ENCODE measurements around the gene TMEM121.
A peak's percentile ranks its signal among the peaks of the same experiment; 100 is the strongest.

TMEM121 gene

DNA sequence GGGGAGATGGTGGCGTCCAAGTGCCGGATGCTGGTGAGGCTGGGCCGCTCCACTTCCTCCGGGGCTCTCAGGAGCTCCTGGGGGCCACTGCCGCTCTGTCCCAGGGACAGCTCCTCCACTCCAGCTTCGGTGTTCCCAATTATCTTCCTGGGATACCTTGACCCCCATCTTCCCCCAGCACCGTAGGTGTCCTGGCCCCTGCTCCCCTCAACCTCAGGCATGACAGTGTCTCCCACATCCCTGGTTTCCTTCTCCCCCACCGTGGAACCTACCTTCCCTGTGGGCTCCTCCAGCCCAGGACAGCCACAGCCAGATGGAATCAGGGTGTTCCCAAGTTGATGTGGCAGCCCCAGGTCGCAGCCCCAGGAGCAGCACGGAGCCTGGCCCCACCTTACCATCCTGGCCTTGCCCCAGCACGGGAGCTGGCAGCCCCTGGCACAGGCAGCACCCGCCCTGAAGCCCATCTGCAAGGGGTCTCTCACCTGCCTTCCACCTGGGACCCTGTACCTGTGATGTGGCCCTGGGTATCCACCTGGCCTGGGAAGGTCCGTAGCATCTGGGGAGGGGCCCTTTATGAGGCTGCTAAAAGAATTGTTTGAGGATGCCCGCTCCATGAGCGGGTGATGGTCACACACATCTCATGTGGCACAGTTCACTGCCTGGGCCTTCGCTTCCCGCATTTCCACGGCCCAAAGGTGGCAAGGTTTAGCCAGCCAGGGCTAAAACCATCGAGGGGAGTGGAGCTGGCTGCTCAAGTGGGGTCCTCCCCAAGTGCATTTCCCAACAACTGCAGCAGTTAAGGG is 4.1 kb downstream of the TMEM121 start:
- TF ChIP-seq, protein P1, sequence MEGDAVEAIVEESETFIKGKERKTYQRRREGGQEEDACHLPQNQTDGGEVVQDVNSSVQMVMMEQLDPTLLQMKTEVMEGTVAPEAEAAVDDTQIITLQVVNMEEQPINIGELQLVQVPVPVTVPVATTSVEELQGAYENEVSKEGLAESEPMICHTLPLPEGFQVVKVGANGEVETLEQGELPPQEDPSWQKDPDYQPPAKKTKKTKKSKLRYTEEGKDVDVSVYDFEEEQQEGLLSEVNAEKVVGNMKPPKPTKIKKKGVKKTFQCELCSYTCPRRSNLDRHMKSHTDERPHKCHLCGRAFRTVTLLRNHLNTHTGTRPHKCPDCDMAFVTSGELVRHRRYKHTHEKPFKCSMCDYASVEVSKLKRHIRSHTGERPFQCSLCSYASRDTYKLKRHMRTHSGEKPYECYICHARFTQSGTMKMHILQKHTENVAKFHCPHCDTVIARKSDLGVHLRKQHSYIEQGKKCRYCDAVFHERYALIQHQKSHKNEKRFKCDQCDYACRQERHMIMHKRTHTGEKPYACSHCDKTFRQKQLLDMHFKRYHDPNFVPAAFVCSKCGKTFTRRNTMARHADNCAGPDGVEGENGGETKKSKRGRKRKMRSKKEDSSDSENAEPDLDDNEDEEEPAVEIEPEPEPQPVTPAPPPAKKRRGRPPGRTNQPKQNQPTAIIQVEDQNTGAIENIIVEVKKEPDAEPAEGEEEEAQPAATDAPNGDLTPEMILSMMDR (conservative IDR thresholded peaks at IDR 0.05; ENCODE audit: low read depth, low read length) = no peak

DNA sequence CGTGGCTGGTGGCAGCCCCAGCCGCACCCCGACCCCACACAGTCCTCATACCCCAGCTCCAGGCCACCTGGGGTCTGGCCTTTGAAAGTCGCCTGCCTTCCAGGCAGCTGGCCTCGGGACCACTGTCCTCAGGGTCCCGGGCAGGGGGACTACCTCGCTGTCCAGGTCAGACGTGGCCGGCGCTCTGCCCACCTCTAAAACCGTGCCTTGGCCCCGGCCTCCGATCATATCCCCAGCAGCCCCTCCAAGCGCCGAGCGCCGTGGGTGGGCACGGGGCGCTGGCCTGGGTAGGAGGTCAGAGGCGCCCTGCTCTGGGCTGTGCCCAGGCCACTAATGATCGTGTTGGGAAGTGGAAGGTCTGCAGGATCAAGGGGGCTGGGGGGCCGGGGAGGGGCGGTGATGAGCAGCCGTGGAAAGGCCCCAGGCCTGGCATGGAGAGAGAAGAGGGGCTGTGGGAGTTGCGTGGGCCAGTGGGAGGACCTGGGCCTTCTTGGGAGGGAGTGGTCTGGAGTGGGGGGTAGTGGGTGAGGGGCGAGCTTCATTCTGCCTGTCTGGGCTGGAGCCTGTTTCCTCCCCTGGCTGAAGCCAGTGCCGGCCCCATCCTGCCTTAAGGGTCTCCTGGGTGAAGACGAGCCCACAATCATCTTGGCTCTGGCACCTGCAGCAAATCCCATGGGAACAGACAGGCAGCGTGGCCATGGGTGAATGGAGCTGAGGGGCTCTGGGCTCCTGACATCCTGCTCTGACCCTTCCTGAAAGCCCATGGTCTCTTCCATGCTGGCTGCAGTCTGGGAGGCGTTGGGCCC is 4.9 kb downstream of the TMEM121 start:
- TF ChIP-seq, protein P1 (conservative IDR thresholded peaks at IDR 0.05; ENCODE audit: low read depth, low read length) = no peak
- no peak overlapping the region for H3K4me3 ChIP-seq (ENCODE audit: low read depth, low read length)
- DNase-seq (ENCODE audit: low read depth) = no peak

More for the DNA sequence above, 4.1 kb downstream of the TMEM121 start:
- H3K4me3 ChIP-seq (ENCODE audit: low read depth, low read length) = no peak overlapping the region
- no peak for DNase-seq (ENCODE audit: low read depth)

DNA sequence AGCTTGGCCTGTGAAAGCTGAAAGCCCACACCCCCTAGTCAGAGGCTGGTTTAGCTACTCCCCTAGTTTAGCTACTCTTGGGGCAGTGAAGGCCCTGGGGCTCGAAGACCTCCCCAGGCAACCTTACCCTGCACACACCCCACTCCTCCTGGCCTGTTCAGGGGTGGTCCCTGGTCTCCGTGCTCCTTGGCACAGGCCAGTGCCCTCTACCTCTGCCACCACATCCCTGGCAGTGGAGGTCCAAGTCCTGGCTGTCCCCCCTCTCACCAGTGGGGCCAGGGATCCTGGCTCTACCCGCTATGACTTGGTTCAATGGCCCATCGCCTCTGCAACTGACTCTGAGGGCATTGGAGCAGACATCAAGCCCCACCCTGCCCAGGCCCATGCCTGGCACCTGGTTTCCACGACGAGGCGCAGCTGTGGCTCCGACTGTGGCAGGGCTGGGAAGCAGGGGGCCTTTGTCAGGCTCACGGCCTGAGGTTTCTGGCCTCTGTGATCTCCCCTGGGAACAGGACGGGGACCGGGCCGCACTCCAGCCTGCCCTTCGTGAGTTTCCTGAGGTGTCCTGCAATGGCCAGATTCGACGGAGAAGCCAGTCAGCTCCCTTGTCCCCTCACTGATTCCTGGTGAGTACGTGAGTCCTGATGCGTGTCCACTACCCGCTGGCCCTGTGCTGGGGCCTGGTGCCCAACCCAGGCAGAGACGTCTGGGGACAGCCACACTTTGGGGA is 5.7 kb downstream of the TMEM121 start:
- no peak overlapping the region for H3K4me3 ChIP-seq (ENCODE audit: low read depth, low read length)
- TF ChIP-seq, protein P1 (conservative IDR thresholded peaks at IDR 0.05; ENCODE audit: low read depth, low read length) = no peak
- DNase-seq (ENCODE audit: low read depth) = no peak

DNA sequence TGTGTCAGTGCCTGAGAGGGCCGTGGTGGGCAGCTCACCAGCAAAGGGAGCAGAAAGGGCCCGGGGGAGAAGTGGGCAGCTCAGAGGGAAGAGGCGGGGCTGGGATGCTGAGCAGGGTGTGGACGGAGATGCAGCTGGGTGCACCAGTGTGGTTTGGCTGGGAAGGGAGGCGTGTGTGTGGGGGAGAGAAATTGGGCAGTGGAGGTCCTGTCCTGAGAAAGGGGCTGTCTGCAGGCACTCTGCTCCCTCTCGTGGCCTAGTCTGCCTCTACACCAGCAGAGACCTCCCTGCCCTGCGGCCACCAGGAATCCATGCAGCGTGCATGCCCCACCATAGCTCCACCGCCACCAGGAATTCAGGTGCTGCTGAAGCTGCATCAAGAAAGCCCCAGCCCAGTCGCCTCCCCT is 6.4 kb downstream of the TMEM121 start:
- peak; percentile 34 for DNase-seq (ENCODE audit: low read depth)
- H3K4me3 ChIP-seq (ENCODE audit: low read depth, low read length) = no peak overlapping the region
- TF ChIP-seq, protein P1 (conservative IDR thresholded peaks at IDR 0.05; ENCODE audit: low read depth, low read length) = peak; percentile 55

DNA sequence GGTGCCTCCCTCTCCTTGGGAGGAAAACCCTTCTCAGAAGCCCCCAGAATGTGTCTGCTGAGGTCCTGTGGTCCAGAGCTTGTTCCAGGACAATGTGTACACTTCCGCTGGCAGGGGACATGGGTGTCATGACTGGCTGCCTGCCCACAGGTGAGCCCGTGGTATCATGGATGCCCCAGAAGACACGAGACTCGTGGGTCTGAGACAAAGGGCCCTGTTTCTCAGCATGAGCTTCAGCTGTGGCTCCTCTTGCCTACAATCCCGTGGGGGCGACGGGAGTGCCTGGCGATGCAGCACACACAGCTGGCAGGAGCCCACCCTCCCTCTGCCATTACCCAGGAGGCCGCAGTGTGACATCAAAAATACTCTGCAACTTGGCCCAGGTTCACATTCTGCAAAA is 7.0 kb downstream of the TMEM121 start:
- H3K4me3 ChIP-seq (ENCODE audit: low read depth, low read length) = no peak overlapping the region
- TF ChIP-seq, protein P1 (conservative IDR thresholded peaks at IDR 0.05; ENCODE audit: low read depth, low read length) = no peak
- no peak for DNase-seq (ENCODE audit: low read depth)

DNA sequence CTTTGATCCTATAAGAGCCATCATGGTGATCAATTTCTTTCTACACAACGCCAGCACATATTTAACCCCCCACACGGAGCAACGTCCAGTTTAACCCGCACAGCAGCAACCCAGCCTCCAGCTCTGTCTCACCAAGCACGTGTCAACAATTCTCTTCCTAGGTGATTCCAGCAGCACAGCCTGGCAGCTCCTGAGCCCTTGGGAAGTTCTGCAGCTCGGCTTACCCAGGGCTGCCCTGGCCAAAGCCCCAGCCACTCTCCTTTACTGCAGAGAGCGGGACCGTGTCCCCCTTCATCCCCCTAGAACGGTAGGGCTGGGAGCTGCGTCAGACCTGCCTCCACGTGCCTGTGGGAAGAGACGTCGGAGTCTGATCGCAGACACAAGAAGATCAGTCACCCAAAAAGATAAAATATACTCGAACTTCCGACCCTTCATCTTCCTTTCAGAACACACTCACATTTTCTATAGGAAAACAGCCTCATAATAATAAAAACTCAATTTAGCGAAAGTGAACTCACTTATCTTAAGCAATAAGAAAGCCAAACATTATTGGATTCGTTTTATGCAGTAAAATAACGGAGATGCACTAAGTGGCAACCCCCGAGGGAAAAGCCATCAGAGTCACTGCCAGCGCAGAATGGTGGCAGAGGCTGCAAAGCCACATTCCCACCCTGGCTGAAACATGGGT is 7.6 kb downstream of the TMEM121 start:
- no peak for DNase-seq (ENCODE audit: low read depth)
- TF ChIP-seq, protein P1 (conservative IDR thresholded peaks at IDR 0.05; ENCODE audit: low read depth, low read length) = no peak
- no peak overlapping the region for H3K4me3 ChIP-seq (ENCODE audit: low read depth, low read length)
